Body of pancreas (tissue), 4 donors: Measurements from ENCODE around the gene IL1RAPL1.

Experiments used
- CTCF ChIP-seq, 7 experiments: fragments of 450-650 bp in 4 of 7; fragments of 200-600 bp in 3 of 7; sonication (generic) in 3 of 7; IDR thresholded peaks; one replicate each; pipeline ENCODE4 v1.5.1; 2016 to 2019; ENCODE audit warnings: antibody characterized with exemption in 7 of 7
- POLR2A ChIP-seq, 3 donors: fragments of 450-650 bp; IDR thresholded peaks; one replicate each; pipeline ENCODE4 v1.6.1; 2016; ENCODE audit warnings: antibody characterized with exemption in 3 of 3, mild to moderate bottlenecking in 2 of 3

GRCh38 chrX:29545878-29546277 is 958.6 kb downstream of the IL1RAPL1 start:
- TF ChIP-seq POLR2A (IDR thresholded peaks at IDR 0.05) (no peak), CTCF (IDR thresholded peaks at IDR 0.05) (no peak)
